Sigmoid colon (tissue), 3 donors: ENCODE data around the gene SUPT3H.
"Not testable (repeated sequence)": the region's sequence is repeated elsewhere in the genome, so short reads cannot be mapped to it uniquely, and the experiment has no call there.

Experiments used
- CTCF ChIP-seq, 4 experiments: fragments of 450-650 bp in 3 of 4; fragments of 200-600 bp in 1 of 4; IDR thresholded peaks; one replicate each; pipeline ENCODE4 v1.5.1; 2016 to 2019; ENCODE audit warnings: antibody characterized with exemption in 4 of 4, mild to moderate bottlenecking in 3 of 4, moderate library complexity in 2 of 4
- POLR2A ChIP-seq, 2 donors: fragments of 450-650 bp; IDR thresholded peaks; one replicate each; pipeline ENCODE4 v1.6.1; 2016; ENCODE audit warnings: antibody characterized with exemption in 2 of 2, mild to moderate bottlenecking in 2 of 2, moderate library complexity in 2 of 2

GRCh38 chr6:45277741-45278140 lies 100.0 kb downstream of the SUPT3H start:
- not testable (repeated sequence) for TF ChIP-seq POLR2A, CTCF (IDR thresholded peaks at IDR 0.05)
